COLO668 (cell line): Measurements from ENCODE around the gene C1orf159.
"Not testable (repeated sequence)": the region's sequence is repeated elsewhere in the genome, so short reads cannot be mapped to it uniquely, and the experiment has no call there.

ENCODE experiments used
- DNase-seq: peaks from one replicate; lab custom pipeline; 2025; ENCODE audit not compliant: unreplicated experiment; lab: John Stamatoyannopoulos, UW

Gene C1orf159

DNA sequence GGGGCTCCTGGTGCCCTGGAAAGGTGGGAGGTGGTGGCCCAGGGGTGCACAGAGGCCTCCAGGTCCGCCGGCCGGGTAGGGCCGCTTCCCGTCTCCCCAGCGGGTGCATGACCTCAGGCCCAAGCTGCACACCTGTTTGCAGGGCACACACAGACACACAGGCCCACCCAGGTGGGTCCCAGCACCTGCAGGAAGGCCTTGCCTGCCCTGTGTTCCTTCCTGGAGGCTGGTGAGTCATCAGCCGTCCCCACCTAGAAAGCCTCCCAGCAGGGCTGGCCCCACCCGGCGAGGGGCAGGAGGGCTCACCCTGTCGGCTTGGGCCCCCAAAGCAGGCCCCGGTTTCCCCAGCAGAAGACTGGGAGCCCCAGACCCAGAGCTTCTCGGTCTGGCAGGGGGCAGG, 34.2 kb upstream of the C1orf159 start:
- DNase-seq, result peak; percentile 96

DNA sequence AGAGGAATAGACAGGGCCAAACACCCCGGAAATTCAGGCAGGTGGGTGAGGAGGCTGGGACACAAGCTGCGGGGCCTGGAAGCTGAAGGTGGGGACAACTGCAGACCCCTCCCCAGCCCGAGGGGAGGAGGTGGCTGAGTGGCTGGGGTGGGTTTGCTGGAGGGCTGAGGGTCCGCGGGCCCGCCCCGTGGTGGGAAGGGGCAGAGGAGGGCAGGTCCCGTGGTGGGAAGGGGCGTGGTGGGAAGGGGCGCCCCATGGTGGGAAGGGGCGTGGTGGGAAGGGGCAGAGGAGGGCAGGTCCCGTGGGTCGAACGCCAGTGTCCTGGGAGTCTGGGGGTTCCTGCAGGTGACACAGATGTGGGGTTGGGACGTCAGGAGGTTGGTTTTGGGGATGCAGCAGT, 33.5 kb upstream of the C1orf159 start:
- DNase-seq, result no peak

DNA sequence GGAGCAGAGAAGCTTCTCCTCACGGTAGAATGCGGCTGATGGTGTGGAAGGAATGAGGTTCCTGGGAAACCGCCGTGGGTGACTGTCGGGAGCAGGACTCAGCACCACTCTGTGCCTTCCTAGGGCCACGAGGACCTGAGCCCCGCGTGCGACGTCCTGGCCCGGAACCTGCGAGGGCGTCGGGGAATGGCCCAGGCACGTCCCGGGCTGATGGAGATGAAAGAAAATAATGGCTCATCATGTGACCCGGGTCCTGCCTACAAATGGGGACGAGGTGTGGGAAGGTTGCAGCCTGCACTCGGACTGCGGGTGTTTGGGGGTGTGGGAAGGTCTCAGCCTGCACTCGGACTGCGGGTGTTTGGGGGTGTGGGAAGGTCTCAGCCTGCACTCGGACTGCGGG, 32.7 kb upstream of the C1orf159 start:
- DNase-seq, result no peak

DNA sequence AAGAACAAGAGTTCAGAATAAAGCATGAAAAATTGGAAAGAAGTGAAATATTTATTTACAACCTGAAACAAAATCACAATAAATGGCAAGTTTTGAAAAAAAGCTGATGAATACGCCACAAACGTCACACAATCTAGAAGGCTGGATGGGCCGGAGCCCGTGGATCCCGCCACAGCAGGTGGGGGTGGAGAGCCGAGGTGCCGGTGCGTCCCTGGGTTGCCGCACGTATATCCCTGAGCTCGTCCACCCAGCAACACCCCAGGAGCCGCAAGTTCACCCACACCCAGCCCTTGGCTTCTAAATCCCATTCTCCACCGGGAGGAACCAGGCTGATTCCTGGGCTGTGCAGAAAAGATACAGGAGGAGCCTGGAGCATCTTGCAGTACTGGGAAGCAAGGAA, 32.2 kb upstream of the C1orf159 start:
- DNase-seq, result no peak

DNA sequence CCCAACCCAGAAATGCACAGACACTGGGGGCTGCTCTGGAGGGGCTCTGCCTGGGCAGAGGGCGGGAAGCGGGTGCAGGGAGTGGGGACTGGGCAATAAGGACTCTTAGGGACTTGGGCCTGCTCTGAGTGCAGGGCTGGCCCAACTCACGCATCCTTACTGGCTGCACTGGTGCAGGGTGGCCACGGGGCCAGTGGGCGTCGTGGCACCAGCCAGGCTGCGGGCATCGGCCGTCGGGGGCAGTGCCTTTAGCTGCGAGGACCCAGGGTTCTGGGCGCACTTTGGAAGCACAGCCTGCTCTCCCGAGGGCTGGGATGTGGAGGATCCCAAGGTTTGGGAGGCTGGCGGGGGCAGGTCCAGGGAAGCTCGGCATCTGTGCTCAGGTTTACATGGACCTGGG, 30.7 kb upstream of the C1orf159 start:
- DNase-seq, result no peak

DNA sequence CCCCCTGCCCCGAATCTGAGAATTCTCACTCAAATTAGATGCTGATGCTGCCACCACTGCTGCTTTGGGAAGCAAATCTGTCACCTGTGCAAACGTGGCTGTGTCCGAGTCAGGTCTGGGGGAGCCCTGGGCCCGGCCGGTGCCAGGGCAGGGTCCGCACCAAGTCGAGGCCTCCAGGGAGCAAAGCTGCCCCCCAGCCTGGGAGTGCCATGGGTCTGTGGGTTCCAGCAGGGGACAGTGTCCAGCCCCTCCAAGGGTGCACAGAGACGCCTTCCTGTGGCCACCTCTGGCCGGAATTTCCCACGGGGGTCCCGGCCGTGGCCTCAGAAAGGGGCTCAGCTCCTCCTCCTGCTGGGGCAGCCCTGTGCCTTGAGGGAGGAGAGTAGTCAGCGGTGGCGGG, 30.1 kb upstream of the C1orf159 start:
- no peak for DNase-seq

DNA sequence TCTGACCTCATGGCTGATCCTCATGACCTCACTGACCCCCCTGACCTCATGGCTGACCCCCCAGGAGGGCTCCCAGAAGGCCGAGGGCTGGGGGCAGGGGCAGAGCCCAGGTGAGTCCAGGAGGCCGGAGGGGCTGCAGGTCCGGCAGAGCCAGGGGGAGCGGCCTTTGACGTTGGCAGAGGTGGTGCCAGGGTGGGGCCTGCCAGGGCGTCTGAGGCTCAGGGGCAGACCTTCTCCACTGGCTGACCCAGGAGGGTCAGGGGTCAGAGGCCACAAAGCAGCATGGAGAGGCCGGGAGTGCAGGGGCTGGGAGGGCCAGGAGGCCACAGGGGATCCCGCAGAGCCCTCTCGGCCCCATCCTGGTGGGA, 29.6 kb upstream of the C1orf159 start:
- no peak for DNase-seq

DNA sequence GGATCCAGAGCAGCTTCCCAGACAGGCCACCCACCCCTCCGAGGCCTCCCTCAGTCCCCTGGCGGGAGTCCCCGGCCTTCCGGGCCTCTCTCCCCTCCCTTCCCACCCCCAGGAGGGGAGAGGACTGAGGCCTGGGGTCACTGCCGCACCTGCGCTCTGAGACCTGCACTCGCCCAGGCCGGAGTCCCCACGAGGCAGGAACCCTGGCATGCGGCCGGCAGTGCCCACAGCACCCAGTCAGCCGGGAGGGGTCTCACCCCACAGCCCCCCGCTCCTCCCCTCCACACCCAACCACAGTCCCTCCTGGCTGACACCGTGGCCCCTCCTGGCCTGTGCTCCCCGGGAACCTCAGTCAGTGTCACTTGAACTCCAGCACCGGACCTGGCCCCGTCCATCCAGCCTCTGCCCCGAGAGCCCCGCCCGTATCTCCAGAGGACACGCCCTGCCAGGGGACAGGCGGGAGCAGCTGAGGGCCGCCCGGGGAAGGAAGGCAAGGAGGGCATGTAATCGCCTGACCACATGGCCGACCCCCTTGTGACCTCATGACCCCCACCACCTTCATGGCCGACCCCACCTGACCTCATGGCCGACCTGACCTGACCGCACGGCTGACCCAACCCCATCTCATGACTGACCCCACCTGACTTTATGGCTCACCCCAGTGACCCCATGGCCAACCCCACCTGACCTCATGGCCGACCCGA, 29.1 kb upstream of the C1orf159 start:
- peak; percentile 92 for DNase-seq

DNA sequence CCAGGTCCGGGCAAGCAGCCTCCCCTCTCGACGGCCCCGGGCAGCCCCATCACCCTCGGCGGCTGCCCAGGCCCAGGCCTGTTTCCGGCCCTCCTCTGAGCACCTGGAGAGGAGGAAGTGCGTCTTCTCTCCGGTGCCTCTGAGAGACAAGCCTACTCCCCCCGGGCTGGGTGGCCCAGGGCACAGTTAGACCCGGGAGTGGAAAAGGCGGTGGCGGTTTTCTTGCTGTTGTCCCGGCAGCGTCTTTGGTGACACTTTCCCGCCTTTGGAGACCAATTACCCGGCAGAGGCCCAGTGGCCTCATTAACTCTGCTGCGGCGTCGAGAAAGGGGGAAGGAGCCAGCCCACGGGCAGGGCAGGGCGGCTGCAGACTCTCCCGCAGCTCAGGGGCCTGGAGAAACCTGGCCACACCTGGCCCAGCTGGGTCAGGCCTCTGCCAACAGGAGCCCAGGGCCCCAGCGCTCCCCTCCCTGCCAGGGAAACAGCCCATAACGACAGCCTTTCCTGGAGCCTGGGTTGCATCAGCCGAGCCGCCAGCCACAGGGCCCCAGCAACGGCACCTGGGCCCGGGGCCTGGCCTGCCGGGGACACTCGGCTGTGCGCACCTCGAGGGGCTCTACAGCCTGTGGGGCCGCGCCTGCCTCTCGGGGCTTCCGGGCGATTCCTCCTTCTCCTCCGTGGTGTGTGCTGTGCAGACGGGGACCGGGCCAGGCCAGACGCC, 28.4 kb upstream of the C1orf159 start:
- DNase-seq, result peak; percentile 97

DNA sequence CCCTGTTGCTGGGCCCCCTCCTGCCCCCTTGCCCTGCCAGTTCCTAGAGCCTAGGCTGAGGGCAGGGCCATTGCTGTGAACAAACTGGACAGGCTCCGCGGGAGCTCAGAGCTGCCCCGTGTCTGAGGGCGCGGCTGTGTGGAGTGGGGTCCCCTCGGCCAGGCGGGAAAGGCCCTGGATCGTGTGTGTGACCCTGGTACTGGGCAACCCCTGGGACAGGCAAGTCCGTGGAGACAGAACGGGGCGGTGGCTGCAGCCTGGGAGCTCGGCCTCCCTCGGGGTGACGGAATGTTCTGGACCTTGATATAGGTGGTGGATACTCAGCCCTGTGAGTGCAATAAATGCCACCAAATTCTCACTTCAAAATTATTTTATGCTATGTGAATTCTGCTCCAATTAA, 27.7 kb upstream of the C1orf159 start:
- DNase-seq, result no peak

DNA sequence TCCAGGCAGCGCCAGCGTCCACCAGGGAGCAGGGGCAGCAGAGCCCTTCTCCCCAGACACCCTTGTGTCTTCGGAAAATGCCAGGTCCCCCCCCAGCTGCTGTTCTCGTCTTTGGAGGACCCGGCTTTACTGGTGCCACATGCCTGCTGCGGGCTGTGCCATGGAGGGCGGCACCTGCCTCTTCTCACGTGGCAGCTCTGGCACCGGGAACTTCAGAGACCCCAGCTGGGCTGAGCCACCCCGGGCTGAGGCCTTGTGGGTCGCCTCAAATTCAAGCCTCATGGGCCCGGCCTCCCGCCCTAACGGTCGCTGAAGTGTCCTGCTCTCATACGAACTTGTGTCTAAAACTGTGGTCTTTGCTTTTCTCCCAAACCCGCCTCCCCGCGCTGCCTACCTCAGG, 27.0 kb upstream of the C1orf159 start:
- DNase-seq, result no peak

DNA sequence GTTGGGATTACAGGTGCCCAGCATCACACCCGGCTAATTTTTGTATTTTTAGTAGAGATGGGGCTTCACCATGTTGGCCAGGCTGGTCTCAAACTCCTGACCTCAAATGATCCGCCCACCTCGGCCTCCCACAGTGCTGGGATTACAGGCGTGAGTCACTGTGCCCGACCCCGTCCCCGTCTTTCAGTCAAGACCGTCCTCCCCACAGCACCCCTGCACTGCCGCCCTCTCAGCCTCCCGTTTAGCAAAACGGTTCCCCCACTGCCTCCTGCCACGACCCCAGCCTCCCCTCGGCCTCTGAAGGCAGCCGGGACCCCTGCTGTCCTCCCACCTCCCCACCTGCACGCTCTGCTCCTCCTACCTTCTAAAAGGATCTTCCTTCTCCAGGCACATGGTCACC, 26.5 kb upstream of the C1orf159 start:
- not testable (repeated sequence) for DNase-seq

DNA sequence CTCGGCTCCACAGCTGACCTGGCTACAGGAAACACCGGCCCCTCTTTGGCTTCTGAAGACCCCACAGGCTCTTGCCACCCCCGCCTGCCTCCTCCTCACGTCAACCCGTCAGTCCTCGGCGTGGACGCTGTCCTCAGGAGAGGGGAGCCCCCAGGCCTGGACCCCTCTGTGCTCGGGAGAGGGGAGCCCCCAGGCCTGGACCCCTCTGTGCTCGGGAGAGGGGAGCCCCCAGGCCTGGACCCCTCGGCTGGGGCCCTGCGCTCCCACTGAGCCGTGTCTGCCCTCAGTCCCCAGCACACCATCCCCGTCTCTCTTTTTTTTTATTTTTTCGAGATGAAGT, 26.0 kb upstream of the C1orf159 start:
- DNase-seq, result no peak

DNA sequence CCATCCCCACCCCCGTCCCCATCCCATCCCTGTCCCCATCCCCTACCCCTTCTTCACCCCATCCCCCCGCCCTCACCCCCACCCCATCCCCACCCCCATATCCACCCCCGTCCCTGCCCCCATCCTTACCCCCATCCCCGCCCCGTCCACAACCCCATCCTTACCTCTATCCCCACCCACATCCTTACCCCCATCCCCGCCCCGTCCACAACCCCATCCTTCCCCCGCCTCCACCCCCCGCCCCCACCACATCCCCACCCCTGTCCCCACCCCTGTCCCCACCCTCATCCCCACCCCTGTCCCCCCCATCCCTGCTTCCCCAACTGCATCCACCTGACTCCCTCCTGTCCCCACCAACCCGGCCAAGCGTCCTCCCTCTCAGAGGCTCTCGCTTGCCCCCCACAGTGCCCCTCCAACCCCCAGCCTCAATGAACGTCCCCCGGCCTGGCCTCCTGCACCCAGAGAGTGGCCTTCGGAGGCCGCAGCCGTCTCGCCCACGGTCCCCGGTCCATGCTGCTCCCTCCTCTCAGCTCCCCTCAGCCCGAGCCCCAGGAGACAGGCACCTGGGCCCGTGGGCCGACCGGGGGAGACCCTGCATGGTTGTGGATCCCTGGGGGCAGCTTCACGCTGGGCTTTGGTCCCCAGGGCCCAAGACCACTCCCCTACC, 25.5 kb upstream of the C1orf159 start:
- no peak for DNase-seq

DNA sequence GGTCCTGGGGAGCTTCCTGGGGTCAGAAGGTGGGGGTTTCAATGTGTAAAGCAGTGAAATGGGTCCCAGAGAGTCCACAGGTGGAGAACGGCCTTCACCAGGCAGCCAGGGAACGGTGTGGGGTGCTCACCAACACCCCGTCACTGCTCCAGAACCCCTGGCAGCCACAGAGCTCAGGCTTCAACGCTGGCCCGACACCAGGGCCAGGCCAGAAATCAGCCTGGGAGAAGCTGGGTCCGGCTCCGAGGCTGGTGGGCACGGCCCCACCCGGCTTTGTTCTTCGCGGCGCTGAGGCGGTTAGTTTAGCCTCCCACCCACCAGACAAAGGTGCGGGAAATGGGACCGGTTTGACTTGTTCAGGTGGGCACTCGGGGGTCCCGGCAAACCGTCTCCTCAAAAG, 24.8 kb upstream of the C1orf159 start:
- DNase-seq, result no peak

DNA sequence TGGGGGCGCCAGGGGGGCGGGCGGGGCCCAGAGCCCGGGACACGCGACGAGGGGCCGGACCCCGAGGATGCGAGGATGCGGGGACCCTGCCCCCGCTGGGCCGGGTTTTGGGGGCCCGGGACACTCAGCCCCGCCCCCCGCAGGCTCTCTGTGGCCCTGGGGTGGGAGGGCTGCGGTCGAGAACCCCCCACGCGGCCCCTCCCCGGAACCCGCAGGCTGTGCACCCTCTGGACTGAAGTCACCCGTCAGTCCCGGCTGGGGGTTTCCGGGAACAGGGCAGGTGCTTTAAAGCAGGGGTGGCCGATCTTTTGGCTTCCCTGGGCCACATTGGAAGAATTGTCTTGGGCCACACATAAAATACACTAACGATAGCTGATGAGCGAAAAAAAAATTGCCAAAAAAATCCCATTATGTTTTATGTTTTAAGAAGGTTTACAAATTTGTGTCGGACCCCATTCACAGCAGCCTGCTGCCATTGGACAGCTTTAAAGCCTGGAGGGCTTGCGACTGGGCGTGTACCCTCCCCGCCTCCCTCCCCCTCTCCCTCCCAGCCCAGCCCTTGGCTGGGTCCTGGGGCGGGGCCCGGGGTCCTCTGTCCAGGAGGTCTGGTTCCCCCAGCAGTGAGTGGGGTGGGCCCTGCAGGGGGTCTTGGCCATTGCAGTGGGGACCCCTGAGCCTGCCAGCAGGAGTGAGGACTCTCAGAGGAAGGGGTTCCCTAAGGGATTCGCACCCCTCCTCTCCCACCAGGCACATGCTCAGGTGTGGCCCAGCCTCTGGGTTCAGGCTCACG, 21.6 kb upstream of the C1orf159 start:
- DNase-seq, result peak; percentile 96

DNA sequence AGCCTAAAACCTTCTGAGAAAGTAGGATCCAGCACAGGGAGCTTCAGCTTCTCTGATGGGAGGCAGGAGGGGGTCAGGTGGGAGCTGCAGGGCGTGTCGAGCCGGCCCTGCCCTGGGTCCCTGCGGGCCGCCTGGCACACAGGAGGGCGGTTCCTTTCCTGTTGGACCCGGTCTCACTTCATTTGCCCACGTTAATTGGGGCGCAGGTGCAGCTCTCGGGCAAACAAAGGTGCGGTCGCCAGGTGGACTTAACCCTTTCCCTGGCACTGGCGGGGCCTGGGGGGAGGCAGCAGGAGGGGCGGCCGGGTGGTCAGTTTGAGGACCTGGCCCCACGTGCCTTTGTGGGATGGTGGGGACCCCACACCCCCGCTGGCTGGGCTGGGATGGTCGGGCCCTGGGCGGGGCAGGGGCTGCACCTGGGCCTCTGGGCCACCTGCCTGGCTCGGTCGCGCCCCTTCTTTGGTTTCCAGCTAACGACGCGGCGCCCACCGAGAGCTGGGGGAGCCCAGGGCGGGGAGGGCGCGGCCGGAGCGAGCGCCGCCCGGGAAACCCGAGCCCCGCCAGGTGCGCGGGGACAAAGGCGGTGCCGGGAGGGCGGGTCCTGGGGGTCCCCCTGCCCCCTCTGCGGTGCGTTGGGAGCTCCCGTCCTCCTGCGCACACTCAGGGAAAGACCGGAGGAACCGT, 20.8 kb upstream of the C1orf159 start:
- peak; percentile 100 for DNase-seq

DNA sequence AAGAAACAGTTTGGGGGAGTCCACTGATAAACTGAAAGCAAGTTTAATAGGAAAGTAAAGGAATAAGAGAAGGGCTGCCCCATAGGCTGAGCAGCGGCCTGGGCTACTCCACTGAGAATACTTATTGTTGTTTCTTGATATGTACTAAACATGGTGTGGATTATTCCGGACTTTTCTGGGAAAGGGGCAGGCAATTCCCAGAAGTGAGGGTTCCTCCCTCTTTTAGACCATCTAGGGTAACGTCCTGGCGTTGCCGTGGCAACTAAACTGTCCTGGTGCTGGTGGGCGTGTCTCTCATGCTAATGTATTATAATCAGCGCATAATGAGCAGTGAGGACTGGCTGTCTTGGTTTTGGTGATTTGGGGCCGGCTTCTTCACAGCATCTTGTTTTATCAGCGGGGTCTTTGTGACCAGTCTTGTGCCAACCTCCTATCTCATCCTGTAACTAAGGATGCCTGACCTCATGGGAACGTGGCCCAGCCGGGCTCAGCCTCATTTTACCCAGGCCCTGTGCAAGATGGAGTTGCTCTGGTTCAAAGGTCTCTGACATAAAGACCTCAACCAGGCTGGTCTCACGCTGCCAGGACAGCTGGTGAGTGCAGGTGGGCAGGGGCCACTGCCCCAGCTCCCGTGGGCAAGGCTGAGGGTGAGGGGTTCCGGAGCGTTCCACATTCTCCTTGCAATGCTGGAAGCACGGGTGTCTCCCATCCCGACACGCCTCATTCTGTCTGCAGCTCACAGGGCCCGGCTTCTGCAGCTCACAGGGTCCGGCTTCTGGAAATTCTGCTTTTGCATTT, 19.6 kb upstream of the C1orf159 start:
- DNase-seq, result peak; percentile 54

DNA sequence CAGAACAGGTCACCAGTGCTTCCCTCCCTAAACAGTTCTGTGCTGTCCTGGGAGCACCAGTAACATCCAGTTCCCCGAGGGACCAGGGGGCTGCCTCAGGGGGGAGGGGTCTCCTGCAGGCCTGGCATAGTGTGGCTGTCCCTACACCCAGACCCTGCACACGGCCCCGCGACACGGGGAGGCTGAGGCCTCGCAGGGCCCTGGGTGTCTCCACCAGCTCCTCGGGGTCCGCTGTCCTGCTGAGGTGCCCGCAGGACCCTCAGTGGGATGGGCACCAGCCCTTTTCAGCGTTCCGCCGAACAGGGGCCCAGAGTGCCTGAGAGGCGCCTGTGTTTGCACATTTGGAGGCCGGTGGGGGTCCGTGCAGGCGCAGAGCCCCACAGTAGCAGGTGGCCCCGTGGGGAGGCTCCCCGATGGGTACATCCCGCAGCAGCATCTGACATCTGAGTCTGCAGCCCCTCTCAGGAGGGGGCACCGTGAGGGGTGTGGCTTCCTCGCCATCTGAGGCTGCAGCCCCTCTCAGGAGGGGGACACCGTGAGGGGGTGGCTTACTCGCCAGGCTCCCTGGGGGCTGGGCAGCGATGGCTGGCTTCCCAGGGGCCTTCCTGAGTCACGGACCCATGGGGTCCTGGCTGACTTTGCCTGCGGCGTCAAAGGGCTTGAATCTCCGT, 18.5 kb upstream of the C1orf159 start:
- no peak for DNase-seq
